Measurements from ENCODE around the gene MCF2L2.

The MCF2L2 gene

GRCh38 chr3:183332487-183332886 lies 95.9 kb downstream of the MCF2L2 start:
- in situ Hi-C loops (cut with HindIII; ENCODE audit: low sequenced_read_pairs): no loop called here

GRCh38 chr3:183331498-183331897 lies 96.9 kb downstream of the MCF2L2 start:
- in situ Hi-C loops (cut with HindIII; ENCODE audit: low sequenced_read_pairs): no loop called here

- in situ Hi-C loops (cut with HindIII; ENCODE audit: low sequenced_read_pairs): no loop called here
Measured at GRCh38 chr3:183330881-183331280, 97.5 kb downstream of the MCF2L2 start.

GRCh38 chr3:183329543-183329942 lies 98.9 kb downstream of the MCF2L2 start:
- in situ Hi-C loops (cut with HindIII; ENCODE audit: low sequenced_read_pairs): no loop called here

GRCh38 chr3:183328823-183329222 lies 99.6 kb downstream of the MCF2L2 start:
- in situ Hi-C loops (cut with HindIII; ENCODE audit: low sequenced_read_pairs): no loop called here

GRCh38 chr3:183328164-183328563 lies 100.3 kb downstream of the MCF2L2 start:
- in situ Hi-C loops (cut with HindIII; ENCODE audit: low sequenced_read_pairs): no loop called here

- in situ Hi-C loops (cut with HindIII; ENCODE audit: low sequenced_read_pairs): no loop called here
Measured at GRCh38 chr3:183327343-183327742, 101.1 kb downstream of the MCF2L2 start.

- in situ Hi-C loops (cut with HindIII; ENCODE audit: low sequenced_read_pairs): loop anchor here (25.0 kb wide), 1 partner anchor 112 kb away; no protein-coding TSS in a partner anchor
Measured at GRCh38 chr3:183324083-183324482, 104.3 kb downstream of the MCF2L2 start.

GRCh38 chr3:183319371-183319770 lies 109.0 kb downstream of the MCF2L2 start:
- in situ Hi-C loops (cut with HindIII; ENCODE audit: low sequenced_read_pairs): loop anchor here (25.0 kb wide), 1 partner anchor 107 kb away; no protein-coding TSS in a partner anchor

- in situ Hi-C loops (cut with HindIII; ENCODE audit: low sequenced_read_pairs): loop anchor here (25.0 kb wide), 1 partner anchor 107 kb away; no protein-coding TSS in a partner anchor
Measured at GRCh38 chr3:183318877-183319276, 109.5 kb downstream of the MCF2L2 start.

- in situ Hi-C loops (cut with HindIII; ENCODE audit: low sequenced_read_pairs): loop anchor here (25.0 kb wide), 1 partner anchor 106 kb away; no protein-coding TSS in a partner anchor
Measured at GRCh38 chr3:183317886-183318865, 110.2 kb downstream of the MCF2L2 start.

- in situ Hi-C loops (cut with HindIII; ENCODE audit: low sequenced_read_pairs): loop anchor here (25.0 kb wide), 1 partner anchor 105 kb away; no protein-coding TSS in a partner anchor
Measured at GRCh38 chr3:183317271-183317670, 111.1 kb downstream of the MCF2L2 start.

GRCh38 chr3:183315739-183316138 lies 112.7 kb downstream of the MCF2L2 start:
- in situ Hi-C loops (cut with HindIII; ENCODE audit: low sequenced_read_pairs): loop anchor here (25.0 kb wide), 1 partner anchor 103 kb away; no protein-coding TSS in a partner anchor

GRCh38 chr3:183313764-183314163 lies 114.7 kb downstream of the MCF2L2 start:
- in situ Hi-C loops (cut with HindIII; ENCODE audit: low sequenced_read_pairs): loop anchor here (25.0 kb wide), 1 partner anchor 101 kb away; no protein-coding TSS in a partner anchor

- in situ Hi-C loops (cut with HindIII; ENCODE audit: low sequenced_read_pairs): loop anchor here (25.0 kb wide), 1 partner anchor 101 kb away; no protein-coding TSS in a partner anchor
Measured at GRCh38 chr3:183313351-183313750, 115.1 kb downstream of the MCF2L2 start.

- in situ Hi-C loops (cut with HindIII; ENCODE audit: low sequenced_read_pairs): loop anchor here (25.0 kb wide), 1 partner anchor 100 kb away; no protein-coding TSS in a partner anchor
Measured at GRCh38 chr3:183312433-183312832, 116.0 kb downstream of the MCF2L2 start.

- in situ Hi-C loops (cut with HindIII; ENCODE audit: low sequenced_read_pairs): loop anchor here (25.0 kb wide), 1 partner anchor 99 kb away; no protein-coding TSS in a partner anchor
Measured at GRCh38 chr3:183310936-183311335, 117.5 kb downstream of the MCF2L2 start.

- in situ Hi-C loops (cut with HindIII; ENCODE audit: low sequenced_read_pairs): loop anchor here (10.0 to 25.0 kb wide), 2 partner anchors 97 to 336 kb away; no protein-coding TSS in a partner anchor
Measured at GRCh38 chr3:183309276-183309675, 119.1 kb downstream of the MCF2L2 start.

GRCh38 chr3:183308751-183309150 lies 119.7 kb downstream of the MCF2L2 start:
- in situ Hi-C loops (cut with HindIII; ENCODE audit: low sequenced_read_pairs): loop anchor here (10.0 to 25.0 kb wide), 2 partner anchors 96 to 336 kb away; no protein-coding TSS in a partner anchor

- in situ Hi-C loops (cut with HindIII; ENCODE audit: low sequenced_read_pairs): loop anchor here (10.0 to 25.0 kb wide), 2 partner anchors 95 to 337 kb away; no protein-coding TSS in a partner anchor
Measured at GRCh38 chr3:183307749-183308148, 120.7 kb downstream of the MCF2L2 start.

Measured in DLD1 (cell line).